Esophagus muscularis mucosa (tissue), 4 donors: ENCODE results near the gene LCP2. TPM values are rescaled to one million over a fixed set of nuclear protein-coding genes. Genes with fewer than 3 reads are reported as not detected.

ENCODE experiments used
- DNase-seq: peaks from one replicate; pipeline ENCODE4 v3.0.0-alpha.2; 2017; ENCODE audit errors: extremely low spot score
- H3K27ac ChIP-seq, 4 donors: fragments of 200-600 bp; sonication (generic); replicated peaks in 1 of 4; 1 replicate in 3 of 4; 2 replicates in 1 of 4; pipeline ENCODE4 v1.5.1; 2016 to 2019; ENCODE audit warnings: mild to moderate bottlenecking in 1 of 4
- H3K27me3 ChIP-seq, 4 donors: fragments of 200-600 bp; sonication (generic); one replicate each; pipeline versions ENCODE4 v1.5.1 to v1.6.0; 2016 to 2019
- H3K36me3 ChIP-seq, 4 donors: fragments of 200-600 bp; sonication (generic); one replicate each; pipeline ENCODE4 v1.5.1; 2016 to 2019
- H3K4me1 ChIP-seq, 4 donors: fragments of 200-600 bp; sonication (generic); one replicate each; pipeline ENCODE4 v1.5.1; 2016 to 2019
- H3K4me3 ChIP-seq, 4 donors: fragments of 200-600 bp; sonication (generic); 1 replicate in 2 of 4; 2 replicates in 2 of 4; pipeline ENCODE4 v1.5.1; 2016 to 2019; ENCODE audit warnings: mild to moderate bottlenecking in 4 of 4, moderate library complexity in 1 of 4
- H3K9me3 ChIP-seq, 4 donors: fragments of 200-600 bp; sonication (generic); 1 replicate in 3 of 4; 2 replicates in 1 of 4; pipeline ENCODE4 v1.5.1; 2016 to 2019
- EP300 ChIP-seq: sonication (generic); formaldehyde crosslinking; IDR thresholded peaks from one replicate; pipeline ENCODE4 v1.6.1; 2017; ENCODE audit warnings: antibody characterized with exemption
- POLR2A ChIP-seq: fragments of 450-650 bp; IDR thresholded peaks from one replicate; pipeline ENCODE4 v1.6.1; 2017; ENCODE audit warnings: antibody characterized with exemption, moderate library complexity, mild to moderate bottlenecking, low read depth
- POLR2AphosphoS5 ChIP-seq, 2 donors: sonication (generic); formaldehyde crosslinking; IDR thresholded peaks; one replicate each; pipeline ENCODE4 v1.6.1; 2017; ENCODE audit warnings: antibody characterized with exemption in 2 of 2
- WGBS: methylation state at CpG from one replicate; pipeline ENCODE4 v1.1.5; 2018; 5-methylcytosine and 5-hydroxymethylcytosine counted together
- intact Hi-C: fragments of 100-400 bp; cut with DNase I; formaldehyde crosslinking; loops from one replicate; pipeline ENCODE4 v1.15.1; 2023
- total RNA-seq, 4 donors: library from RNA; depleted of rRNA; stranded (reverse); fragments of >200 nt; gene quantifications; one replicate each; pipeline versions ENCODE4 v1.1.0 to v1.2.1, GENCODE V29; 2016
- TF ChIP-seq, protein P1 (sequence below), 3 experiments: fragments of 200-600 bp in 2 of 3; fragments of 450-650 bp in 1 of 3; sonication (generic) in 2 of 3; IDR thresholded peaks; one replicate each; pipeline ENCODE4 v1.5.1; 2017 to 2019; ENCODE audit warnings: antibody characterized with exemption in 3 of 3, mild to moderate bottlenecking in 2 of 3, moderate library complexity in 1 of 3

LCP2 gene
- total RNA-seq, 4 donors from 2014 or later = 6.8 to 20.4 (median 9.0) TPM

DNA sequence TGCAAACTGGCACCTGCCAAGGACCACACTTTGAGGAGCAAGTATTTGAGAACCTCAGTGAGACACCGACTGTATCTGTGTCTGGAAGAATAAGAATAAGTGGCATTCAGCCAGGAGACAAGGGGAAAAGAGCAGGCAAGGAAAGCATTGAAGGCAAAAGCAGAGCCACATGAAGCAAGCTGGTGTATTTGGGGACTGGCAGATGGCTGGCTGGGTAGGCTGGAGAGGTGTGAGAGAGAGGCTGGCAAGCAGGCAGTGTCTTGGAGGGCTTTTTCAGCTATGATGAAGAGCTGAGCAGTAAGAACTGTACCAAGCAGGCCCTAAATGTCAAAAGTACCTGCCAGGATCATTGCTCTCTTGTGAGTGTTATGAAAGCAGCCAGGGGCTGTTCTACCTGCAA lies 78.9 kb downstream of the LCP2 start:
- DNase-seq = no peak
- Histone ChIP-seq H3K9me3 (no peaks in the 10 kb centered on the region), H3K36me3 (no peaks in the 10 kb centered on the region), H3K27me3 (no peaks in the 10 kb centered on the region), H3K4me1 (peaks cover 0 to 51% (median 36%) of the 10 kb centered on the region in 4 donors), H3K27ac (no peak overlapping the region), H3K4me3 (no peak overlapping the region)
- intact Hi-C loops = no loop called here
- 61% methylated on average over 1 of the region's 1 CpG for WGBS
- TF ChIP-seq POLR2A = no peak
- TF ChIP-seq POLR2AphosphoS5 (IDR thresholded peaks at IDR 0.05) = no peak
- TF ChIP-seq, protein P1, sequence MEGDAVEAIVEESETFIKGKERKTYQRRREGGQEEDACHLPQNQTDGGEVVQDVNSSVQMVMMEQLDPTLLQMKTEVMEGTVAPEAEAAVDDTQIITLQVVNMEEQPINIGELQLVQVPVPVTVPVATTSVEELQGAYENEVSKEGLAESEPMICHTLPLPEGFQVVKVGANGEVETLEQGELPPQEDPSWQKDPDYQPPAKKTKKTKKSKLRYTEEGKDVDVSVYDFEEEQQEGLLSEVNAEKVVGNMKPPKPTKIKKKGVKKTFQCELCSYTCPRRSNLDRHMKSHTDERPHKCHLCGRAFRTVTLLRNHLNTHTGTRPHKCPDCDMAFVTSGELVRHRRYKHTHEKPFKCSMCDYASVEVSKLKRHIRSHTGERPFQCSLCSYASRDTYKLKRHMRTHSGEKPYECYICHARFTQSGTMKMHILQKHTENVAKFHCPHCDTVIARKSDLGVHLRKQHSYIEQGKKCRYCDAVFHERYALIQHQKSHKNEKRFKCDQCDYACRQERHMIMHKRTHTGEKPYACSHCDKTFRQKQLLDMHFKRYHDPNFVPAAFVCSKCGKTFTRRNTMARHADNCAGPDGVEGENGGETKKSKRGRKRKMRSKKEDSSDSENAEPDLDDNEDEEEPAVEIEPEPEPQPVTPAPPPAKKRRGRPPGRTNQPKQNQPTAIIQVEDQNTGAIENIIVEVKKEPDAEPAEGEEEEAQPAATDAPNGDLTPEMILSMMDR (IDR thresholded peaks at IDR 0.05) = no peak
- no peak for TF ChIP-seq EP300

DNA sequence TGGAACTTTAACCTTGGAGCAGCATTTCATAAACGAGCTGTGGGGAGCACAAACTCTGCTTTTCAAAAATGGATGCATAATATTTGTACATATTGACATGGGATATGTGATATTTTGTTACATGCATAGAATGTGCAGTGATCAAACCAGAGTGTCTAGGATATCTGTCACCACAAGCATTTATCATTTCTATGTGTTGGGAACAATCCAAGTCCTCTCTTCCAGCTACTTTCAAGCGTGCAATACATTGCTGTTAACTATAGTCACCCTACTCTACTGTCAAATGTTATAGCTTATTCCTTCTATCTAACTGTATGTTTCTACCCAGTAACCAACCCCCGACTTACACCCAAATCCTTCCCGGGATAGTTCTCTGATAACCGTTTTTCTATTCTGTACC lies 79.7 kb downstream of the LCP2 start:
- no peak overlapping the region for H3K4me3 ChIP-seq
- 86% methylated on average over 5 of the region's 5 CpGs for WGBS
- H3K36me3 ChIP-seq = no peaks in the 10 kb centered on the region
- no peaks in the 10 kb centered on the region for H3K9me3 ChIP-seq
- peaks cover 0 to 42% (median 27%) of the 10 kb centered on the region in 4 donors for H3K4me1 ChIP-seq
- H3K27me3 ChIP-seq = no peaks in the 10 kb centered on the region
- no peak for DNase-seq
- intact Hi-C loops = loop anchor here (2.0 kb wide), 1 partner anchor 117 kb away; no protein-coding TSS in a partner anchor
- TF ChIP-seq EP300 = no peak
- TF ChIP-seq, protein P1 (IDR thresholded peaks at IDR 0.05) = no peak
- TF ChIP-seq POLR2AphosphoS5 (IDR thresholded peaks at IDR 0.05) = no peak
- TF ChIP-seq POLR2A = no peak
- no peak overlapping the region for H3K27ac ChIP-seq

DNA sequence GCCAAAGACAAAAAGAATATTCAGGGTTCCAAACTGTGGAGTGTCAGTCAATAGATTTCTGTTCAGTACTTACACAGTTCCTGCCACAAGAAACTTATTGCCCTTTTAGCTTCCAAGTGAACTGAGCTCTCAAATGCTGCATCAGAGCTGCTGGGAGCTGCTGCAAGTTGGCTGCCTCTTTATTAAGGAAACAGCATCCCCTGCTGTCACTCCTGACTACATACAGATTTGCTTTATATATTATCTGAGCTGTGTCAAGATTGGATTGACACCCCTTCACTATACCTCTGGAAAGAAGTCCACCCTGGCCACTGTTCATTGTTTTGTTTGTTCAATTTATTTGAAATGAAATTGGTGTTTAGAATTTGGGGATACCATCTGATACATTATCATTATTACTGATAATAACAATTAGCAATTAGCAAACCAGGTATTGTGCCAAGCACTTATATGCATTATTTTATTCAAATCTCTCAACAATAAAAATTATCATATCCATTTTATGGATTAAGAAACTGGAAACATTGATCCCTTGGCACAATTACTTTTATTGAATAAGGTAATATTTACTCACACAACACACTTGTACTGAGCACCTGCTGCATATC lies 81.2 kb downstream of the LCP2 start:
- Histone ChIP-seq H3K27ac (no peak overlapping the region), H3K9me3 (no peaks in the 10 kb centered on the region), H3K36me3 (no peaks in the 10 kb centered on the region), H3K4me1 (peaks cover 0 to 27% (median 14%) of the 10 kb centered on the region in 4 donors), H3K4me3 (no peak overlapping the region), H3K27me3 (no peaks in the 10 kb centered on the region)
- no peak for TF ChIP-seq POLR2AphosphoS5 (IDR thresholded peaks at IDR 0.05)
- TF ChIP-seq, protein P1 (IDR thresholded peaks at IDR 0.05) = peak; percentile 37 to 65 (median 56)
- no peak for TF ChIP-seq EP300
- TF ChIP-seq POLR2A = no peak
- intact Hi-C loops = loop anchor here (2.0 kb wide), 1 partner anchor 116 kb away; no protein-coding TSS in a partner anchor
- DNase-seq = no peak

DNA sequence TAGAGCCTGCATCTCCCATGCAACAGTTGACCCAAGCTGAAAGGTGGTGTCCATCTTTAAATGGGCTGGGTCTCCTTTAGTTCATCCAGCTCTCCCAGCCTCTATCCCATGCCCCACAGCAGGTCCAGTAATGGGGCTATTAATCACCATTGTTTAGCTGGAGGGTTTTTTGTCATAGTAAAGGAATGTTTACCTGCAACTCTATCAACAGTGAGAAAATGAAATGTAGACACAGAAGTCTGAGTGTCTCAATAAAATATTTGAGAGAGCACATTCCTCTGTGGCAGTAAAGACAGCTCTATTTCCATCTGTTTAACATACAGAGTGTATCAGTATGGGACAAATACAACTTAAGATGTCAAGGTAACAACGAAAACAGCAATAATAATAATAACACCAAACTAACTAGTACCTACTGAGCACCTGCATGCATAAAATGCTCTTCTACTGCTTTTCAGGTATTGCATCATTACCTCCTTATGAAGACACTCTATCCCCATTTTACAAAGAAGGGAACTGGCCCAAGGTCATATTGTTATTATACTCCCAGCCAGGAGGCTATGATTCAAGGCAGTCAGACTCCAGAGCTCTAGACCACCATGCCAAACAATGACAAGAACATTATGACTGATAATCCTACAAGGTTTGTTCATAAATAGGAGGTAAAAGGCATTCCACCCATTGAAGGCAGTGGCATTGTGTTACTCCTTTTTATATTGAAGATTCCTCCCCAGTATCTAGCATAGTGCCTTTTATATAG lies 85.8 kb downstream of the LCP2 start:
- no peak overlapping the region for H3K27ac ChIP-seq
- H3K4me1 ChIP-seq = no peaks in the 10 kb centered on the region
- H3K9me3 ChIP-seq = no peaks in the 10 kb centered on the region
- TF ChIP-seq, protein P1 (IDR thresholded peaks at IDR 0.05) = no peak
- TF ChIP-seq EP300 (no peak), POLR2AphosphoS5 (IDR thresholded peaks at IDR 0.05) (no peak), POLR2A (no peak)
- H3K4me3 ChIP-seq = no peak overlapping the region
- DNase-seq = no peak
- intact Hi-C loops = no loop called here
- WGBS = 84% methylated on average over 1 of the region's 1 CpG
- no peaks in the 10 kb centered on the region for H3K36me3 ChIP-seq
- no peaks in the 10 kb centered on the region for H3K27me3 ChIP-seq
